ENCODE data around the gene ANO5. TPM values are rescaled to one million over a fixed set of nuclear protein-coding genes. Genes with fewer than 3 reads are reported as not detected.

ANO5 gene
- total and polyA plus RNA-seq, 4 donors = 0.22 to 3.6 (median 1.9) TPM

DNA sequence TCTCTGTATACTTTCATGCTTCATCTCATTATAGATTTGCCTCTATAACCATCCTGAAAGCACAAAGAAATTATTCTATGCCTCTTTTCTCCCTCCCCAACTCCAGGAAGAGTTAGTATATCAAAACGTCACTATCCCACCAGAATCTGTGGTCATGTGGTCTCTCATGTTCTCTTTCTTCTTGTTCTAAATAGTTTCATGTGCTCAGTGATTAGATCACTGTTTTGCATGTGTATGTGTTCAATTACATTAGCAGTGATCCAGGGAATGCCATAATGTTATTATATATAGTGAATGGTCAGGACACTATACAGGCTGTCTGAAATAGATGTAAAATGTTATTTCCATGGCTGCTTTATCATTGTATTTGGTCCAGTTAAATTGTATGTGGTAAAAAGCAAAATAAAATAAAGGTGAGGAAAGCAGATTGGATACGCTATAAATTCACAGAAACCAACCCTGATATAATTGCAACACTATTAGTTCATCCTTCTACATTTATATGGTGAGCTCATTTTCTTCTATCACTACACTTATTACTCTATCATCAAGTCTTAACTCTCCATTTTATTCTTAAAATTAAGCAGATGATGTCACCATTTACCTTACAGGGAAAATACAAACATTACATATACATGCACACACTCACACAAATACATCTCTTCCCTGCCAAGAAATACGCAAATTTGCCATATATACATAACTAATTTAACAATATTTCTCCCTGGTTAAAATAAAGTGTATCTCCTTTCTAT, 26.9 kb upstream of the ANO5 start:
- no peak for ATAC-seq (ENCODE audit: insufficient read depth, low FRiP score)
- Histone ChIP-seq H3K4me3 (no peak overlapping the region), H3K36me3 (ENCODE audit: control insufficient read depth in 4 of 4, insufficient read depth in 4 of 4, low read length in 4 of 4) (no peaks in the 10 kb centered on the region), H3K9me3 (ENCODE audit: control insufficient read depth in 4 of 4, insufficient read depth in 3 of 4, low read length in 3 of 4) (no peaks in the 10 kb centered on the region), H3K27me3 (ENCODE audit: control insufficient read depth in 3 of 3, insufficient read depth in 3 of 3, low read length in 2 of 3) (no peaks in the 10 kb centered on the region), H3K4me1 (ENCODE audit: control insufficient read depth in 5 of 5, insufficient read depth in 5 of 5, low read length in 5 of 5) (no peaks in the 10 kb centered on the region), H3K27ac (ENCODE audit: low read depth in 1 of 2, low read length in 1 of 2) (no peak overlapping the region), H3K9ac (ENCODE audit: insufficient read depth in 1 of 2, low read length in 2 of 2) (no peak overlapping the region)
- WGBS, 2 donors = 76 to 82% methylated on average over 3 of the region's 3 CpGs
- no peak for DNase-seq
- TF ChIP-seq, protein P1, sequence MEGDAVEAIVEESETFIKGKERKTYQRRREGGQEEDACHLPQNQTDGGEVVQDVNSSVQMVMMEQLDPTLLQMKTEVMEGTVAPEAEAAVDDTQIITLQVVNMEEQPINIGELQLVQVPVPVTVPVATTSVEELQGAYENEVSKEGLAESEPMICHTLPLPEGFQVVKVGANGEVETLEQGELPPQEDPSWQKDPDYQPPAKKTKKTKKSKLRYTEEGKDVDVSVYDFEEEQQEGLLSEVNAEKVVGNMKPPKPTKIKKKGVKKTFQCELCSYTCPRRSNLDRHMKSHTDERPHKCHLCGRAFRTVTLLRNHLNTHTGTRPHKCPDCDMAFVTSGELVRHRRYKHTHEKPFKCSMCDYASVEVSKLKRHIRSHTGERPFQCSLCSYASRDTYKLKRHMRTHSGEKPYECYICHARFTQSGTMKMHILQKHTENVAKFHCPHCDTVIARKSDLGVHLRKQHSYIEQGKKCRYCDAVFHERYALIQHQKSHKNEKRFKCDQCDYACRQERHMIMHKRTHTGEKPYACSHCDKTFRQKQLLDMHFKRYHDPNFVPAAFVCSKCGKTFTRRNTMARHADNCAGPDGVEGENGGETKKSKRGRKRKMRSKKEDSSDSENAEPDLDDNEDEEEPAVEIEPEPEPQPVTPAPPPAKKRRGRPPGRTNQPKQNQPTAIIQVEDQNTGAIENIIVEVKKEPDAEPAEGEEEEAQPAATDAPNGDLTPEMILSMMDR (IDR thresholded peaks at IDR 0.05; ENCODE audit: control extremely low read depth, extremely low read depth) = no peak

DNA sequence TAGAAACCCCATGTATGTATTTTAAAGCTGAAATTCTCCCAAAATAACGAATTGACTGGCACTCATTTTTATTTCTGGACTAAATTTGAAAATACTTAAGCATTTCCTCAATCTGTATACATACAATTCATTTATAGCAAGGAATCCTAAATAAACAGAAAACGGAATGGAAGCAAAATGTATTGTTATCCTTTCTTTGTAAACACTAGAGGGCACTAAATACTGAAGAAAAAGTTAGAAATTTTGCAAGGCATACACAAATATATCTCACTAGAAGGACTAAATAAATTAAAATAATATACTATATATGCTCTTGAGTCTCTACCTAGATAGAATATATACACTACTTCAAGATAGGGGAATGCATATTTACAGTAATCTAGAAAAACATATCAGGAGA, 23.1 kb upstream of the ANO5 start:
- Histone ChIP-seq H3K27ac (ENCODE audit: low read depth in 1 of 2, low read length in 1 of 2) (no peak overlapping the region), H3K9me3 (ENCODE audit: control insufficient read depth in 4 of 4, insufficient read depth in 3 of 4, low read length in 3 of 4) (no peaks in the 10 kb centered on the region), H3K36me3 (ENCODE audit: control insufficient read depth in 4 of 4, insufficient read depth in 4 of 4, low read length in 4 of 4) (no peaks in the 10 kb centered on the region), H3K27me3 (ENCODE audit: control insufficient read depth in 3 of 3, insufficient read depth in 3 of 3, low read length in 2 of 3) (no peaks in the 10 kb centered on the region), H3K4me1 (ENCODE audit: control insufficient read depth in 5 of 5, insufficient read depth in 5 of 5, low read length in 5 of 5) (no peaks in the 10 kb centered on the region), H3K9ac (ENCODE audit: insufficient read depth in 1 of 2, low read length in 2 of 2) (no peak overlapping the region), H3K4me3 (no peak overlapping the region)
- no peak for ATAC-seq (ENCODE audit: insufficient read depth, low FRiP score)
- TF ChIP-seq, protein P1 (IDR thresholded peaks at IDR 0.05; ENCODE audit: control extremely low read depth, extremely low read depth) = no peak
- WGBS, 2 donors = 2% methylated on average over 2 of the region's 2 CpGs
- DNase-seq = peak in 1 of 3 donors; percentile 9

DNA sequence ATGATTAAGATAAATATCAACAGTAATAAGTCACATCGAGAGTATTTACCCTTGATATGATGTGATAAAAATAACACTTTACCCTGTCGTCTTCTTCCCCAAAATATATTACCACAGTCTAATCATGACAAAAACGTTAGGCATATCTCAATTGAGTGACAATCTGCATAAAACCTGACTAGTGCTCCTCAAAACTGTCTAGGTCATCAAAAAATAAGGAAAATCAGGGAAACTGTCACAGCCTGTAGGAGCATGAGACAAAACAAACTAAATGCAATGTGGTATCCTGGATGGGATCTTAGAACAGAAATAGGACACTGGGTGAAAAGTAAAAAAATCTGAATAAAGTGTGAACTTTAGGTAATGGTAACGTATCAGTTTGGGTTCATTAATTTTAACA, 19.4 kb upstream of the ANO5 start:
- 41 to 44% methylated on average over 4 of the region's 4 CpGs for WGBS, 2 donors
- DNase-seq (no peak), ATAC-seq (ENCODE audit: insufficient read depth, low FRiP score) (no peak)
- Histone ChIP-seq H3K9me3 (ENCODE audit: control insufficient read depth in 4 of 4, insufficient read depth in 3 of 4, low read length in 3 of 4) (no peaks in the 10 kb centered on the region), H3K4me1 (ENCODE audit: control insufficient read depth in 5 of 5, insufficient read depth in 5 of 5, low read length in 5 of 5) (no peaks in the 10 kb centered on the region), H3K36me3 (ENCODE audit: control insufficient read depth in 4 of 4, insufficient read depth in 4 of 4, low read length in 4 of 4) (no peaks in the 10 kb centered on the region), H3K27ac (ENCODE audit: low read depth in 1 of 2, low read length in 1 of 2) (no peak overlapping the region), H3K9ac (ENCODE audit: insufficient read depth in 1 of 2, low read length in 2 of 2) (no peak overlapping the region), H3K4me3 (no peak overlapping the region), H3K27me3 (ENCODE audit: control insufficient read depth in 3 of 3, insufficient read depth in 3 of 3, low read length in 2 of 3) (no peaks in the 10 kb centered on the region)
- TF ChIP-seq, protein P1 (IDR thresholded peaks at IDR 0.05; ENCODE audit: control extremely low read depth, extremely low read depth) = no peak

DNA sequence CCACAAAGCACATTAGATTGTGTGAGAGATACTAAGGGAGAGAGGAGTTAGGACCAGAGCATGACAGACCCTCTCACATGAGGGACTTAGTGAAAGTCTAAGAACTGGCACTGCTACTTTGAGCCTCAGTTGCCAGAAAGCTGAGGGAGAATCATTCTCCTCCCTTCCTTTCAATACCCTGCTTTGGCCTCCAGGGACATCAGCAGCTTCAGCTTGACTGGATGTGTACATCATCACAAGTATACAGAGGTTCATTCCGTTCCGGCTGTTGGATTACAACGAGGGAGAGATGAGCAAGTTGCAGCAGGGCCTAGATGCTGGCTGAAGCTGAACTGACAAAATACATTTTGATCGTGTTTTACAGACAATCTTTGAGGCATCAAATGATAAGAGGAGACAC, 15.7 kb upstream of the ANO5 start:
- Histone ChIP-seq H3K36me3 (ENCODE audit: control insufficient read depth in 4 of 4, insufficient read depth in 4 of 4, low read length in 4 of 4) (no peaks in the 10 kb centered on the region), H3K9me3 (ENCODE audit: control insufficient read depth in 4 of 4, insufficient read depth in 3 of 4, low read length in 3 of 4) (no peaks in the 10 kb centered on the region), H3K27ac (ENCODE audit: low read depth in 1 of 2, low read length in 1 of 2) (no peak overlapping the region), H3K9ac (ENCODE audit: insufficient read depth in 1 of 2, low read length in 2 of 2) (no peak overlapping the region), H3K4me1 (ENCODE audit: control insufficient read depth in 5 of 5, insufficient read depth in 5 of 5, low read length in 5 of 5) (no peaks in the 10 kb centered on the region), H3K4me3 (no peak overlapping the region), H3K27me3 (ENCODE audit: control insufficient read depth in 3 of 3, insufficient read depth in 3 of 3, low read length in 2 of 3) (no peaks in the 10 kb centered on the region)
- TF ChIP-seq, protein P1 (IDR thresholded peaks at IDR 0.05; ENCODE audit: control extremely low read depth, extremely low read depth) = no peak
- ATAC-seq (ENCODE audit: insufficient read depth, low FRiP score) (no peak), DNase-seq (no peak)
- 82 to 85% methylated on average over 4 of the region's 4 CpGs for WGBS, 2 donors
